Forelimb muscle (tissue), 1 donor: Measurements from ENCODE around the gene MAEA. TPM values are rescaled to one million over a fixed set of nuclear protein-coding genes. Genes with fewer than 3 reads are reported as not detected.
"Not testable (repeated sequence)": the region's sequence is repeated elsewhere in the genome, so short reads cannot be mapped to it uniquely, and the experiment has no call there.

Experiments used
- DNase-seq: peaks from one replicate; pipeline ENCODE4 v3.0.0-alpha.2; 2013; ENCODE audit warnings: low read depth
- polyA plus RNA-seq: library from polyadenylated mRNA; unstranded; fragments of 120-200 nt; gene quantifications from one replicate; pipeline ENCODE4 v1.2.1, GENCODE V29; 2013; ENCODE audit not compliant: insufficient read length

MAEA gene
- polyA plus RNA-seq, 1 donor: 39.5 TPM

GRCh38 chr4:1366371-1367229, 76.9 kb downstream of the MAEA start:
- no peak for DNase-seq

- no peak for DNase-seq
These were observed 77.7 kb downstream of the MAEA start for GRCh38 chr4:1367230-1367935.

DNA sequence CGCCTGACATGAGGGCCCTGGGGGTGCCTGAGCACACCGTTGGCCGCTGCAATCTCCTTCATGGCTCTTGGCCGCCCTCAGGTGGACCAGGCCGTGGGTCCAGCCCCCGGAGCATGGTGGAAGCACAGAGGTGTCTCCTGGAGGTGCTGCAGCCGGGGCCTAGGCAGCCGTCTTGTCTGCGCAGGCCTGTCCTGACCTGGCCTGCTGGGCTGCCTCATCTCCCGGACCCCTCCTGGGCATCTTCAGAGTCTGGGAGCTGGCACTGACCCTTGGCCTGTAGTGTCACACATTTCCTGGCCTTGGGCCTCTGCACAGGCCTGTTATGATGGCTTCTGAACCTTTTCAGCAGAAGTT, 78.2 kb downstream of the MAEA start:
- DNase-seq: no peak

DNA sequence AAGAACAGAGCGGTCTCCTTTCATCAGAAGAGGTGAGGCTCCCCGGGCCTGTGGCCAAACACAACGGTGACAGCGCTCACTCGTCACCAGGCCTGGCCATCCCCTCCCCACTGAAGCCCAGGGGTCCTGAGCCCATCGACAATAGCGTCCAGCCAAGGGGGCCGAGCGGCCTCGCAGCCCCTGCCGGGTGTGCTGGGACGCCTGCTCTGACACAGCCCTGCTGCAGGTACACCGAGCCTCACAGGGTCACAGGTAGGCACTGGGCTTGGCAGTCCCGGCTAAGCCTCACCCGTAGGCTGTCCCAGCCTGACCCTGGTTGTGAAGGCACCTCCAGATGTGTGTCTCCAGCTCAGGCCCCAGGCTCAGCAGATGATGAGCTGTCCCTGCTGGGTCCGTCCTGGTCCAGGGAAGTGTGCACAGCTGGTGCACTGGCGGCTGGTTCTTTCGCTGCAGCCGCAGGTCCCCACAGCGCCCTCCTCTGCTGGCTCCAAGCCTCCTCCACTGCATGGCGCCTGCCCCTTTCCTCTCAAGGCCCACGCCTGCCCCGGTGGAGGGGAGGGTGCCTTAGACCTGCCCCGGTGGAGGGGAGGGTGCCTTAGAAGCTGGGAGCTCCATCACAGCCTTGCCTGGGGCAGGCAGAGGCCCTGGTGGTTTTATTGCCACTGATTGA, 78.9 kb downstream of the MAEA start:
- DNase-seq: no peak

DNA sequence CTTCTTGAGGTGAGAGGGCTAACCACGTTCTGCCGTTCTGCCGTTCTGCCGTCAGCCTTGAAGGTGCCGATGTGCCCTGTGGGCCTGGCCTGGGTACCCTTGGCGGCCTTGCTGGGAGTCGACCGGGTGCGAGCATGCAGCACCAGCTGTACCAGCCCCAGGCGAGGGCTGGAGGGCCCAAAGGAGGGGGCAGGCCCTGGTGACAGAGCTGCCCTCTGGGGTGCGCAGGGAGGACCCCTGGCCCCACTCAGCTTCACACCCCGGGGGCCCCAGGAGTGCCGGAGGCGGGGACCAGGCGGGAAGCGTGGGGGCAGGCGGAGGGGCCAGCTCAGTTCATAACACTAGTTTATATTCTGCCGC, 79.4 kb downstream of the MAEA start:
- no peak for DNase-seq

GRCh38 chr4:1369479-1370079, 79.9 kb downstream of the MAEA start:
- DNase-seq: no peak

GRCh38 chr4:1370321-1371124, 80.8 kb downstream of the MAEA start:
- DNase-seq: no peak

- no peak for DNase-seq
These were observed 81.8 kb downstream of the MAEA start for GRCh38 chr4:1371176-1372165.

GRCh38 chr4:1372576-1372975, 82.9 kb downstream of the MAEA start:
- DNase-seq: not testable (repeated sequence)

- DNase-seq: no peak
These were observed 84.4 kb downstream of the MAEA start for GRCh38 chr4:1373892-1374705.

- DNase-seq: no peak
These were observed 85.0 kb downstream of the MAEA start for GRCh38 chr4:1374706-1375045.

GRCh38 chr4:1375051-1375721, 85.5 kb downstream of the MAEA start:
- no peak for DNase-seq

DNA sequence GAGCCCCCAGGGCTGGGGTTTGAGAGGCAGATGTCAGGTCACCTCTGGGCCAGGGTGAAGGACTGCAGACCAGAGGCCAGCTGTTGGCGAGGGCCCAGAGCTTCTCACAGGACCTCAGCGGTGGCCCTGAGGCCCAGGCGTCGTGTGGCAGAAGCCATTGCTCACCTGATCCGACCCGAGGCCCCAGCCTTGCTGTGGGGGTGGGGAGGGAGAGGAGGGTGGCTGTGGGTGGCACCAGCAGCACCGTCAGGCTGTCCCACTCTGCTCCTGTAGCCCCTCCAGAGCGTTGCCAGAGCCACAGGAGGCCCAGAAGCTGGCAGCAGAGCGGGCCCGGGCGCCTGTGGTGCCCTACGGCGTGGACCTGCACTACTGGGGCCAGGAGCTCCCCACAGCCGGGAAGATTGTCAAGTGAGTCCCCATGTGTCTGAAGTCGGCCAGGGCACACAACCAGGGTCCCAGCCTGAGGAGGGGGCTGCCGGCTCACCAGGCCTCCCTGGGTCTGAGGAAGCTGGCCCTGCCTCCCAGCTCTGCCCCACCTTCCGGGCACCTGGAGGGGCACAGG, 86.2 kb downstream of the MAEA start:
- no peak for DNase-seq

DNA sequence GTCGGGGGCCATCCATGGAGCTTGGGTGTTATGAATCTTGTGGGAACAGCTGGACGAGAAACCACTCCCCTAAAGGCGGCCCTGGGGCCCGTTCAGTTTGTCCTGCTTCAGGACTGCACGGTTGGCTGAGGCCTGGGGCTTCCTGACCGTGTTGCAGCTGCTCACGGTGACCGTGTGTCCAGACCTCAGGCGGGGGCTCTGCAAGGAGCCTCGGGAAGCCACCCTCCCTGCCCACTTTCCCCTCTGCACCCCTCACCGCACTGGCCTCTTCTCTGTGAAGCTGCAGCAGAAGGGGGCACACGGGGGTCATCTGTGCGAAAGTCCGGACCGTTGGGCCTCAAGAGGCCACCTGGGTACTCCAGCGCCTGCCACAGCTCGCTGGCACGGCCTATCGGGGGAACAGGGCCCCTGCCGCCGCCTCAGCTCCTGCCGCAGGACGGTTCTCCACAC, 86.7 kb downstream of the MAEA start:
- DNase-seq: no peak

- no peak for DNase-seq
These were observed 87.3 kb downstream of the MAEA start for GRCh38 chr4:1376841-1377605.

DNA sequence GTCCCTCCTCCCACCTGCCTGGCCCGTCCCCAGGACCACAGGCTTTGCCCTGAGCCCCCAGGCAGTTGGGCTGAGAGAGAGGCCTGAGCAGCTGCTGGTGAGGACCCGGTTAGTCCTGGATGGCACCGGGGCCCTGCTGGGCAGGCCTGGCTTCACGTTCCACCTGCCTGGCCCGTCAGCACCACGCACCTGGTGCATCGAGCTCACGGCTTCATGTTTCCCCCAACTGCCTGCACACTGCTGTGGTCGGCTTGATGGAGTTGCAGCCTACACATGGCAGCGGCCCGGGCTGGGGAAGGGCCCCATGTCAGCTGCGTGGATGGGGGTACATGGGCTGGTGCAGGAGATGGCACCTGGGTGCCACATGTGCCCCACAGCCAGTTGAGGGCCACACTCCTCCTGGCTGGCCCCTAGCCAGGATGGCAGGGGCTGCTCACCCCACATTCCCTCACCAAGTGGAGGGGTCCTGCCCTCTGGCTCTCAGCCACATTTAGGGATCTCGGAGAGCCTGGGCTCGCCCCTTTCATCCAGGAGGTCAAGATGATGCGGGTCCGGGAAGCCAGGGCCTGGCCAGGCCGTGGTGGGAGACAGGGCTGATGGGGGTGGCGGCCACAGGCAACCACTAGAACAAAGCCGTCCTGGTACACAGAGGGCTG, 88.0 kb downstream of the MAEA start:
- DNase-seq: no peak

DNA sequence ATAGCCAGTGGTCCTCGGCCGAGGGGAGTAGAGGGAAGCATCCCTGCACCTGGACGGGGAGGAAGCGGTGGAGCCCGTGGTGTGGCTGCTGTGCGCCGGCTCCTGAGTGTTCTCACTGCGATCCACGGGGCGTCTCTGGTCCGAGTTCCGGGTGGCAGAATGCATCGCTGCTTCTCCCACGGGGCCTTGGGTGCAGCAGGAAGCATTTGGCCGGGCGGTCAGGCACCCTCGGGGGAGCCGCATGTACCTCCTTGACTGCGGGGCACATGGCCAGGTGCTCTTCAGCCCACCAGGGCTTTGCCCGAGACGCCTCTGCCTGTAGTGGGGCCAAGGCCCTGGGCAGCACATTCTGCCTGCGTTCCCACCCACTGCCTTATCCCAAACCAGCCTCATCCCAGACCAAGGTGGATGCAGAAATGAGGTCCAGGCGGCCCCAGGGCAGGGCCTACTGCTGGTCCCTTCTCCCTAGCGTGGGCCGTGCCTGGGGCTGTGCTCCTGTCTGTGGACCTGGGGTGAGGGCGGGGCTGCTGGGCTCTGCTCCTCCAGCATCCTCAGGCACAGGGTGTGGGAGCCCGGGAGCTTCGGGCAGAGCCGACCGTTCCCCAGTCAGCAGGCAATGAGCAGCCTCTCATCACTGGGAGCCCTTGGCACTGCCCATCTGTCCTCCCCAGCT, 89.0 kb downstream of the MAEA start:
- DNase-seq: no peak
